SU-DHL-6 (cell line): ENCODE measurements around the gene GRK2.

Source experiments
- EZH2phosphoT487 ChIP-seq: fragments of 200-600 bp; sonication (generic), shearing (Covaris generic); conservative IDR thresholded peaks from 2 replicates; pipeline ENCODE4 v1.6.1; 2018; ENCODE audit warnings: mild to moderate bottlenecking, antibody characterized with exemption, low read length, moderate library complexity, mixed read lengths
- TF ChIP-seq, protein P1 (sequence below): fragments of 200-600 bp; sonication (generic); IDR thresholded peaks from one replicate; pipeline ENCODE4 v1.5.1; 2017; ENCODE audit warnings: antibody characterized with exemption, mild to moderate bottlenecking, low read length, moderate library complexity; ENCODE audit not compliant: insufficient read depth, poor library complexity, severe bottlenecking

DNA sequence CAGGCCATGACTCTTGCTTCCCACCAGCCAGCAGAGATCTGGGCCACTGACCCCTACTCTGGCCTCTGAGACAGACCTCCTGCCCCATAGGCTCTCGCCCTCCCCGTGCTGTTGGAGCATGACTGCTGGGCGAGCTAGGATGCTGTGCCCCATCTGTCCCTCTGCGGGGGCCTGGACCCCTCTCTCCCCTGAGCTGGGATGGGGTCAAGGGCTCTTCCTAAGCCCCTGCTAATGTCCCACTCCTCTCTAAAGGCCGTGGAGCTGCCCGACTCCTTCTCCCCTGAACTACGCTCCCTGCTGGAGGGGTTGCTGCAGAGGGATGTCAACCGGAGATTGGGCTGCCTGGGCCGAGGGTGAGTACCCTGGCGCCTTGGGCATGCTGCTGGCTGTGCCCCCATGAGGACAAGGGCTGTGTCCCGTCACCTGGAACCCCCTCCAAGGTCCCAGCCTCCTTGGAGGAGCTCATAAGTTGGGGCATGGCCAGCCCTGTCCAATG is 16.7 kb downstream of the GRK2 start:
- TF ChIP-seq, protein P1, sequence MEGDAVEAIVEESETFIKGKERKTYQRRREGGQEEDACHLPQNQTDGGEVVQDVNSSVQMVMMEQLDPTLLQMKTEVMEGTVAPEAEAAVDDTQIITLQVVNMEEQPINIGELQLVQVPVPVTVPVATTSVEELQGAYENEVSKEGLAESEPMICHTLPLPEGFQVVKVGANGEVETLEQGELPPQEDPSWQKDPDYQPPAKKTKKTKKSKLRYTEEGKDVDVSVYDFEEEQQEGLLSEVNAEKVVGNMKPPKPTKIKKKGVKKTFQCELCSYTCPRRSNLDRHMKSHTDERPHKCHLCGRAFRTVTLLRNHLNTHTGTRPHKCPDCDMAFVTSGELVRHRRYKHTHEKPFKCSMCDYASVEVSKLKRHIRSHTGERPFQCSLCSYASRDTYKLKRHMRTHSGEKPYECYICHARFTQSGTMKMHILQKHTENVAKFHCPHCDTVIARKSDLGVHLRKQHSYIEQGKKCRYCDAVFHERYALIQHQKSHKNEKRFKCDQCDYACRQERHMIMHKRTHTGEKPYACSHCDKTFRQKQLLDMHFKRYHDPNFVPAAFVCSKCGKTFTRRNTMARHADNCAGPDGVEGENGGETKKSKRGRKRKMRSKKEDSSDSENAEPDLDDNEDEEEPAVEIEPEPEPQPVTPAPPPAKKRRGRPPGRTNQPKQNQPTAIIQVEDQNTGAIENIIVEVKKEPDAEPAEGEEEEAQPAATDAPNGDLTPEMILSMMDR, result no peak
- no peak for TF ChIP-seq EZH2phosphoT487
